ENCODE data around the gene DHCR7.

The DHCR7 gene

GRCh38 chr11:71484248-71485062 lies 36.3 kb upstream of the DHCR7 start:
- no peak for TF ChIP-seq CTCF (conservative IDR thresholded peaks at IDR 0.05; ENCODE audit: control insufficient read depth, insufficient read depth, low read depth, low read length)
- no peak for DNase-seq (ENCODE audit: low read depth)
- H3K4me3 ChIP-seq (ENCODE audit: control insufficient read depth, low read depth, low read length), result no peak overlapping the region

DNA sequence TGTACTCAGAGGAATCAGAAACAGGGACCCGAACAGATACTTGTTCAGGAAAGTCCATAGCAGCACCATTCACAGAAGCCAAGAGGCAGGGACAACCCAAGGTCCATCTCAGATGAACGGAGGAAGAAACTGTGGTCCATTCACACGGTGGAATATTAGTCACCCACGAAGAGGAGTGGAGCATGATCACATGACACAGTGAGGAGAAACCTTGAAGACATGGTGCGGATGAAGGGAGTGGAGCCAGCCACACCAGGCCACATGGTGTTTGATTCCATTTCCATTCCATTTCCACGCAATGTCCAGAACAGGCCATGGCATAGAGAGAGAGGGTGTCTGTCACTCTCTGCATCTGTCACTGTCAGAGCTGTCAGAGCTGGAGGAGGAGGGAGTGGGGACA lies 35.5 kb upstream of the DHCR7 start:
- DNase-seq (ENCODE audit: low read depth), result no peak
- H3K4me3 ChIP-seq (ENCODE audit: control insufficient read depth, low read depth, low read length), result no peak overlapping the region
- no peak for TF ChIP-seq CTCF (conservative IDR thresholded peaks at IDR 0.05; ENCODE audit: control insufficient read depth, insufficient read depth, low read depth, low read length)

DNA sequence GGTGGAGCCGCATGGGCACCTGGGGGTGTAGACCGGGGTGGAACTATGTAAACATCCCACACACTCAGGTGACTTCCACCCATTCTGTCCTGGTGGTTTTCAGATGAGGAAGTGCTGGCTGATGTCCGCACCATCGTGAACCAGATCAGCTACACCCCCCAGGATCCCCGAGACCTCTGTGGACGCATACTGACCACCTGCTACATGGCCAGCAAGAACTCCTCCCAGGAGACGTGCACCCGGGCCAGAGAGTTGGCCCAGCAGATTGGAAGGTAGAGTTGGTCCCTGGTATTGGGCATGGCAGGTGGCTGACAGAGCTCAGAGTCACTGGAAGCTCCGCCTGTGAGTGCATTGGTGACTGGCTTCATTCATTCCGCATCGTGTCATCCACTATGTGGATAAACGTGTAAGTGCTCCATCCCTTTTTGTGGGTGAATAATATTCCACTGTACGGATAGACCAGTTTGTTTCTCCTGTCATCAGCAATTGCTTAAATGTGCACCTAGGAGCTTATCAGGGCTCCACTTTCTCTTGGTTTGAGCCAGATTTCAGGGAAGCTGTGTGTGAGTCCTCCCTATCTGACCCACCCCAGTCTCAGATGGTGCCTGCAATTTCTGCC lies 34.7 kb upstream of the DHCR7 start:
- H3K4me3 ChIP-seq (ENCODE audit: control insufficient read depth, low read depth, low read length), result no peak overlapping the region
- TF ChIP-seq CTCF (conservative IDR thresholded peaks at IDR 0.05; ENCODE audit: control insufficient read depth, insufficient read depth, low read depth, low read length), result no peak
- no peak for DNase-seq (ENCODE audit: low read depth)

GRCh38 chr11:71482216-71482615 lies 34.0 kb upstream of the DHCR7 start:
- no peak for DNase-seq (ENCODE audit: low read depth)
- no peak for TF ChIP-seq CTCF (conservative IDR thresholded peaks at IDR 0.05; ENCODE audit: control insufficient read depth, insufficient read depth, low read depth, low read length)
- H3K4me3 ChIP-seq (ENCODE audit: control insufficient read depth, low read depth, low read length), result no peak overlapping the region

GRCh38 chr11:71481101-71481960 lies 33.1 kb upstream of the DHCR7 start:
- TF ChIP-seq CTCF (conservative IDR thresholded peaks at IDR 0.05; ENCODE audit: control insufficient read depth, insufficient read depth, low read depth, low read length), result no peak
- DNase-seq (ENCODE audit: low read depth), result no peak
- H3K4me3 ChIP-seq (ENCODE audit: control insufficient read depth, low read depth, low read length), result no peak overlapping the region

- no peak for DNase-seq (ENCODE audit: low read depth)
- no peak for TF ChIP-seq CTCF (conservative IDR thresholded peaks at IDR 0.05; ENCODE audit: control insufficient read depth, insufficient read depth, low read depth, low read length)
- H3K4me3 ChIP-seq (ENCODE audit: control insufficient read depth, low read depth, low read length), result no peak overlapping the region
These were observed 30.3 kb upstream of the DHCR7 start for GRCh38 chr11:71478528-71478840.
